ENCODE measurements around the gene KHDC3L.

Gene KHDC3L, protein sequence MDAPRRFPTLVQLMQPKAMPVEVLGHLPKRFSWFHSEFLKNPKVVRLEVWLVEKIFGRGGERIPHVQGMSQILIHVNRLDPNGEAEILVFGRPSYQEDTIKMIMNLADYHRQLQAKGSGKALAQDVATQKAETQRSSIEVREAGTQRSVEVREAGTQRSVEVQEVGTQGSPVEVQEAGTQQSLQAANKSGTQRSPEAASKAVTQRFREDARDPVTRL

DNA sequence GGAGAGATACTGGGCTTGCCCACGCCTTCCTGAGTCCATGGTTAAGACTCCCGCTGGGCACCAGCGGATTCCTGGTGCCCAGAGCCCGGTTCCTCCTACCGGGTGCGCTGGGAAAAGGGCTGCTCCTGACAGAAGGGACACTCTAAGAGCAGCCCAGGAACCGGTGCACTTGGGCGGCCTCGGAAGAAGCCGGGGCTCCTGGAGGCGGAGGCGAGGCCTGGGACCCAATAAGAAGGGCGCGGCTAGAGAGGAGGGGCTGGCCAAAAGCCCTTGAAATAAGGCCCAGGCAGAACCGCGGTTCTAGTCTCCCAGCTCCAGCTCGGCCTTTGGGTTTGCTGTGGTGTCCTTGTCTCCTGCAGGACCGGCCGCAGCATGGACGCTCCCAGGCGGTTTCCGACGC lies at the start of gene KHDC3L:
Gene KHDC3L (plus strand): TSS at position 301 of the 400 bp plus-strand sequence. CDS start 72 bp downstream, at position 373.
- Mint-ChIP-seq H3K4me3 (no peak within 1 kb of the TSS), H3K4me1 (no peaks in the 10 kb centered on the region), H3K27ac (no peak within 1 kb of the TSS), H3K36me3 (ENCODE audit: low read depth) (no peaks in the 10 kb centered on the region), H3K27me3 (no peaks in the 10 kb centered on the region), H3K9me3 (no peaks in the 10 kb centered on the region)
- no peak for DNase-seq
- ATAC-seq: no peak

DNA sequence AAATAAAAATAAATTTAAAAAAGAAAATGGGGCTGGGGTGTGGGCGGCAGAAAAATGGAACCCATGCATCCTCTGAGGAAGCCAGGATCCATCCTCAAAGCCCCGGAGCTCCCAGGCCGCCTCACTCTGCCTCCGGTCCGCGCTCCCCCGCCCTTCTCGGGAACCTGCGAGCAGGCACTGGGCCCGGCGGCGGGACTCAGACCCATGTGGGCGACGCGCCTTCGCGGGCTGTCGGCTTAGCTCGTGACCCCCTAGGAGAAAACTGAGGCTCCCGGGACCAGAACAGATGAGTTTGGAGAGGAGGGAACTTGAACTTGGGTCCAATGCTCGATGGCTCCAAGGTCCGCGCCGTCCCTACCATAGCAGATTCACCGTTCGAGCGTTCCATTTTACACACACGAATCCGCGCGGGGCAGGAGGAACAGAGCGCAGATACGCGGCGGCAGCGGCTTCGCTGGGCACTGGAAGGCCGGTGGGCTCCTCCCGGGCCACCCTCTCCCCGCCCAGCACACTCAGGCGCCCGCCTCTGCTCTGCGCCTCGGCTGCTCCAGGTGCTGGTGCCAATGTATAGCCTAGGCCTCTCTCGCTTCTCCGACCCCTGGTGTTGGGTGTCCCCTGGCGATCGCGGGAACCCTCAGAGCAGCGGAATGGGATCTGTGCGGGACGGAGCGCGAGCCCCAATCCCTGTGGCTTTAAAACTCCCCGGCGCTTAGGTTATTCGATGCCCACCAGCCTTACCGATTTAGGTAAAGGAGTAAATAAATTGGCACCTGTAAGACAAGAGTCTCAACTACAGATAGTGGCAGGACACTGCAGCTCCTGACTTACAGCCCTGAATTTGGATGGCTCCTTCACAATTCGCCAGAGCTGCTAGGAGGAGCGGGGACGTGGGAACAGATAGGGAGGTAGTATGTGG lies 47.6 kb upstream of the KHDC3L start:
- Mint-ChIP-seq H3K4me3 (peak overlapping the region; percentile 22), H3K27ac (no peak overlapping the region), H3K4me1 (peaks cover 10% of the 10 kb centered on the region), H3K36me3 (ENCODE audit: low read depth) (peaks cover 3% of the 10 kb centered on the region), H3K27me3 (peaks cover 50% of the 10 kb centered on the region), H3K9me3 (peaks cover 8% of the 10 kb centered on the region)
- no peak for DNase-seq
- ATAC-seq: no peak

DNA sequence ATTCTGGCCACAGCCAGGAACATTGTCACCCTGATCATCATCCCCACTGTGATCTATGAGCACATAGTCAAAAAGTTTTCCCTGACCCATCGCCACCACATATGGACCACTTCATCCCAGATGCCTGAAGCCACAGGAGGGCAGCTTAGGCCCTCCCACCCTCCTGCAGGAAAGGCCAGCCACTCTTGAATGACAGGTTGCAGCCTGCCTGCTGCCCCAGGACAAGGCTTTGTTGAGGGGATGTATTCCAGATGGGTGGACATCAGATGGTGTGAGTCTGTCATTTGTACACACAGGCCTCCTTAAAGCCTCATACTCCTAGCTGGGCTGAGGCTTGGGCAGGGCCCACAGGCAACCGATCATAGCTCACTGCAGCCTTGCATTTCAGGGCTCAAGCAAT lies 39.1 kb upstream of the KHDC3L start:
- ATAC-seq (no peak), DNase-seq (no peak)
- Mint-ChIP-seq H3K4me3 (no peak overlapping the region), H3K27me3 (no peaks in the 10 kb centered on the region), H3K36me3 (ENCODE audit: low read depth) (no peaks in the 10 kb centered on the region), H3K27ac (no peak overlapping the region), H3K4me1 (no peaks in the 10 kb centered on the region), H3K9me3 (peaks cover 1% of the 10 kb centered on the region)

DNA sequence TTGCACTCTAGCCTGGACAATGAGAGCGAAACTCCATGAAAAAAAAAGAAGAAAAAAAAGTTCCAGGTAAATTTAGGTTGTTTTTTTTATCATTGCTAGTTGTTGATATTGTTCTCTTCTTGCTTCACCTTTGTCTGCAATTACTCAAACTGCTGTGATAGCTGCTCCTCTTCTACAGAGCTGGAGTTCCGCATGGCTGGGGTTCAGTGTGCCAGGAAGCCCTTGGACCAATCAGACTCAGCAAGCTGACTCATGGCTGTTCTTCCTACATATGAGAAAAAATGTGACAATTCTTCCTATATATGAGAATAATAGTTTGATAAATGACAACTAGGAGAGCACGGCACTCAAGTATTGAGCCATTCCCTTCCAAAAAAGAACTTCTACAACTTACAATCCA lies 36.8 kb upstream of the KHDC3L start:
- no peaks in the 10 kb centered on the region for H3K9me3 Mint-ChIP-seq
- H3K4me3 Mint-ChIP-seq: no peak overlapping the region
- peaks cover 5% of the 10 kb centered on the region for H3K27me3 Mint-ChIP-seq
- no peak for DNase-seq
- no peaks in the 10 kb centered on the region for H3K36me3 Mint-ChIP-seq (ENCODE audit: low read depth)
- no peak for ATAC-seq
- no peak overlapping the region for H3K27ac Mint-ChIP-seq
- no peaks in the 10 kb centered on the region for H3K4me1 Mint-ChIP-seq

DNA sequence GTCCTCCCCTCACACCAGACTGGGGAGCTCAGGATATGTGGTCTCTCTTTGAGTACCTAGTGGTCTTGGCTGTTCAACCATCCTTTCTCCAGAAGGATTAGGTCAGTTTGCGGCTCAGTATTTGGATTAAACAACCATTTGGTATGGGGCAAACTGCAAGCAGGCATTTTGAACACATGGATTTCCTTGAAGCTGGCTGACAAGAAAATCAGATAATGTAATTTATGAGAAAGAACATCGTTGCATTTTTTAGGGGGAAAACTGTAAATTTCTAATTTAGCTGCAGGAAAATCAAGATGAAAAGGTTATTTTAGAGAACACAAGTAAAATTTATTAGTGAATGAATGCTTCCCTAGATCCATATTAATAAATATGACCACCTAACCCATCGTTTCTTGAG lies 33.7 kb upstream of the KHDC3L start:
- ATAC-seq (no peak), DNase-seq (no peak)
- no peak overlapping the region for H3K4me3 Mint-ChIP-seq
- no peaks in the 10 kb centered on the region for H3K36me3 Mint-ChIP-seq (ENCODE audit: low read depth)
- H3K27me3 Mint-ChIP-seq: peaks cover 5% of the 10 kb centered on the region
- no peak overlapping the region for H3K27ac Mint-ChIP-seq
- H3K4me1 Mint-ChIP-seq: no peaks in the 10 kb centered on the region
- no peaks in the 10 kb centered on the region for H3K9me3 Mint-ChIP-seq

DNA sequence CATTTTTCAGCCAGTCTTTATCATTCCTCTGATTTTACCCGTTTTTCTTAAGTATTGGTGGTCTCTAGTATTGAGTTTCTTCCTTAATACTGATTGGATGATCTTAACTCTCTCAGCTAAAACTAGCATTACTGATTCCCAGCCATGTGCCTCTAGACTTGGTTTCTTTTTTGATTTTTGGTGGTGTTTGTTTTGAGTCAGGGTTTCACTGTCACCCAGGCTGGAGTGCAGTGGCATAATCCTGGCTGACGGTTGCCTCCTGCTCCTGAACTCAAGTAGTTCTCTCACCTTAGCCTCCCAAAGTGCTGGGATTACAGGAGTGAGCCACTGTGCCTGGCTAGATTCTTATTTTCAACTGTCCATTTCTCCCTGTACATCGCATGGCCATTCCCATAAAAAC lies 33.3 kb upstream of the KHDC3L start:
- H3K27ac Mint-ChIP-seq: no peak overlapping the region
- no peaks in the 10 kb centered on the region for H3K36me3 Mint-ChIP-seq (ENCODE audit: low read depth)
- ATAC-seq: no peak
- peaks cover 5% of the 10 kb centered on the region for H3K27me3 Mint-ChIP-seq
- DNase-seq: no peak
- no peak overlapping the region for H3K4me3 Mint-ChIP-seq
- no peaks in the 10 kb centered on the region for H3K9me3 Mint-ChIP-seq
- no peaks in the 10 kb centered on the region for H3K4me1 Mint-ChIP-seq

DNA sequence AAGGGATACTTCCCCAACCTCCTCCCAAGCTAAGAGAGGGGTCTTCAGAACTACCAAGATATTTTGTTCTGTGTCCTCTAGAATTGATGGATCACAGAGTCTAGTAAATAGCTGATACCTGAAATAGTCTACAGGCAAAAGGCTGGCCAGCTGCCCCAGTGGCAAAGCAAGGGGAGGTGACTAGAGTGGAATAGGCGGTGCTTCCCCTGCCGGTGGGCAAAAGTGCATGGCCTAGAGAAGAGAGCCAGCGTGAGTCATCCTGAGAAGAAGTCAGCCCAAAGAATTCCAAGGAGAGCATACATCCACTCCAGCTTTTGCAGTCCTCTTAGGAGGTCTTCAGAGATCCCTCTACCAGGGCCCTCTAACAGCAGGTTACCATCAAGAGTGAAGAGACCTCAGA lies 23.1 kb upstream of the KHDC3L start:
- Mint-ChIP-seq H3K27me3 (no peaks in the 10 kb centered on the region), H3K4me1 (no peaks in the 10 kb centered on the region), H3K27ac (no peak overlapping the region), H3K36me3 (ENCODE audit: low read depth) (no peaks in the 10 kb centered on the region), H3K4me3 (no peak overlapping the region), H3K9me3 (no peaks in the 10 kb centered on the region)
- DNase-seq (no peak), ATAC-seq (no peak)

DNA sequence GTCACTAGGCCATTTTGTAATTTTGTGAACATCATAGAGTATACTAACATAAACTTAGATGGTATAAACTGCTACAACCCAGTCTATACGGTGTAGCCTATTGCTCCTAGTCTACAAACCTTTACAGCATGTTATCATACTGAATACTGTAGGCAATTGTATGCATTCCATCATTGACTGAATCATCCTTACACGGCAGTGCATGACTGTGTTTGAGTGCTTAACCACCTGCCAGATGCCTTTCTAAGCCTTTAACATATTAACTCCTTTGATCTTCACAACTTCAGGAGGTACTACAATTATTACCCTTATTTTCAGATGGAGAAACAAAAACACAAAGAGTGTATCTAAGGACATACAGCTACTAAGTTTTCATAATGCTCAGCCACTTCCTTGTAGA lies 22.4 kb upstream of the KHDC3L start:
- Mint-ChIP-seq H3K9me3 (no peaks in the 10 kb centered on the region), H3K27ac (no peak overlapping the region), H3K36me3 (ENCODE audit: low read depth) (no peaks in the 10 kb centered on the region), H3K4me1 (no peaks in the 10 kb centered on the region), H3K4me3 (no peak overlapping the region), H3K27me3 (no peaks in the 10 kb centered on the region)
- ATAC-seq (no peak), DNase-seq (no peak)

DNA sequence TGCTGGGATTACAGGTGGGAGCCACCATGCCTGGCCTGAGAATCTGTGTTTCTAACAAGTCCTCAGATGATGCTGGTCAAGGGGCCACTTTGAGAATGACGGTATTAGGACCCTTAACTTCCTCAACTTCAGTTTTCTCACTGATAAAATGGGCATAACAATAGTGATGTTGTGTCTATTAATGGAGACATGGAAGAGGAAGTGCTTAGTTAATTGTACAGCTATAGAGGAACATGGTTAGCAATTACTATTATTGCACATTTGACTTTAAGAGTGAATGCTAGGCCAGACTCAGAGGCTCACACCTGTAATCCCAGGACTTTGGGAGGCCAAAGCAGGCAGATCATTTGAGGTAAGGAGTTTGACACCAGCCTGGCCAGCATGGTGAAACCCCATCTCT lies 21.1 kb upstream of the KHDC3L start:
- no peak for DNase-seq
- no peak for ATAC-seq
- no peak overlapping the region for H3K4me3 Mint-ChIP-seq
- no peaks in the 10 kb centered on the region for H3K27me3 Mint-ChIP-seq
- no peaks in the 10 kb centered on the region for H3K4me1 Mint-ChIP-seq
- no peaks in the 10 kb centered on the region for H3K36me3 Mint-ChIP-seq (ENCODE audit: low read depth)
- H3K27ac Mint-ChIP-seq: no peak overlapping the region
- H3K9me3 Mint-ChIP-seq: no peaks in the 10 kb centered on the region

DNA sequence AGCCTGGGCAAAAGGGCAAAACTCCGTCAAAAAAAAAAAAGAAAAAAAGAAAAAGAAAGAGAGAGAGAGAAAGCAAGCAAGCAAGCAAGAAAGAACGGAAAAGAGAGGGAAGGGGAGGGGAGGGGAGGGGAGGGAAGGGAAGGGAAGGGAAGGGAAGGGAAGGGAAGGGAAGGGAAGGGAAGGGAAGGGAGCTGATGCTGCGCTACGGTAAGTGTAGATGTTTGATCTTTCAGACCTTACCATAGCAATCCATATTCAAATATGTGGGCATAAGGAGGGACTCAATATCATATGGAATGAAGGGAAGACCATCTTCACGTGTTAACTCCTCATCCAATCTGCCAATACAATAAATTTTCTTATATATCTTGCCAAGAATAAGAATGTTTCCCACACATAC lies 20.3 kb upstream of the KHDC3L start:
- ATAC-seq (no peak), DNase-seq (no peak)
- H3K27ac Mint-ChIP-seq: no peak overlapping the region
- no peaks in the 10 kb centered on the region for H3K4me1 Mint-ChIP-seq
- peaks cover 7% of the 10 kb centered on the region for H3K27me3 Mint-ChIP-seq
- no peaks in the 10 kb centered on the region for H3K9me3 Mint-ChIP-seq
- no peak overlapping the region for H3K4me3 Mint-ChIP-seq
- H3K36me3 Mint-ChIP-seq (ENCODE audit: low read depth): no peaks in the 10 kb centered on the region

DNA sequence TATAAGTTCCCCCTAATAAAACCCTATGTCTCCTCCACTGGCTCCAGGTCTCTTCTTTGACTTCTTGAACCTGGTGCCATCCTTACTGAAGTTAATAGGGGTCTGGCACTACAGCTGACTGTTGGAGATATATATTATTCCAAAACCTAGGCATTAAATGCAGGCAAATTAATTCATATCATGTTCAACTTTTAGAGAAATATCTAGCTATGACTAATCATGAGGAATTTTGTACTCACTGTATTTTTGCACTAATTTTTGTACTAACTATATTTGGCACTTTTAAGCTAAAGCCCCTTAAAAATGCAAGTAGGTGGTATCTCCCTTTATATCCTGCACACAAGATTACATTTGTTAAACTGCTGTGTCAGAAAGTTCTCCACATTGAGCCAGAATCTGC lies 19.3 kb upstream of the KHDC3L start:
- ATAC-seq (no peak), DNase-seq (no peak)
- Mint-ChIP-seq H3K4me1 (no peaks in the 10 kb centered on the region), H3K27ac (no peak overlapping the region), H3K27me3 (peaks cover 13% of the 10 kb centered on the region), H3K9me3 (no peaks in the 10 kb centered on the region), H3K4me3 (no peak overlapping the region), H3K36me3 (ENCODE audit: low read depth) (no peaks in the 10 kb centered on the region)

DNA sequence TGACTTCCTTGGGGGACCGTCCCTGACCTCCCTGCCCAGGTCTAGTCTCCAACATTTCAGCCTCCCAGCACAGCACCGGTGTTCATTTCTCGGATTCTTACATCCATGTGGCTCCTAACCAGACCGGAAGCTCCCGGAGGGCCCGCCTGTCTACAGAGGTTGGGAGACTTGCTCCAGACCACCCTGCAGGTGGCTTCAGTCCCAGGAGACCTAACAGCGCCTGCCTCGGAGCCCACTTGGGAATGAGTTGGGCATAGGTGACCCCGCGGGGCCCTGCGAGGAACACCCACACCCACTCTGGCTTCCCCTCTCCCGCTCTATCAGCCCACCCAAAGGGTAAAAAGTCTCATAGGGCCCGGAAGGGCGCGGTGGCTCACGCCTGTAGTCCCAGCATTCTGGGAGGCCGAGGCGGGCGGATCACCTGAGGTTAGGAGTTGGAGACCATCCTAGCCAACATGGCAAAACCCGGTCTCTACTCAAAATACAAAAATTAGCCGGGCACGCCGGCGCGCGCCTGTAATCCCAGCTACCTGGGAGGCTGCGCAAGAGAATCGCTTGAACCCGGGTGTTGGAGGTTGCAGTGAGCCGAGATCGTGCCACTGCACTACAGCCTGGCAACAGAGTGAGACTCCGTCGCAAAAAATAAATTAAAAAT lies 13.8 kb upstream of the KHDC3L start:
- no peaks in the 10 kb centered on the region for H3K36me3 Mint-ChIP-seq (ENCODE audit: low read depth)
- DNase-seq: no peak
- H3K4me3 Mint-ChIP-seq: no peak overlapping the region
- no peak overlapping the region for H3K27ac Mint-ChIP-seq
- peaks cover 32% of the 10 kb centered on the region for H3K27me3 Mint-ChIP-seq
- H3K4me1 Mint-ChIP-seq: no peaks in the 10 kb centered on the region
- ATAC-seq: no peak
- no peaks in the 10 kb centered on the region for H3K9me3 Mint-ChIP-seq

DNA sequence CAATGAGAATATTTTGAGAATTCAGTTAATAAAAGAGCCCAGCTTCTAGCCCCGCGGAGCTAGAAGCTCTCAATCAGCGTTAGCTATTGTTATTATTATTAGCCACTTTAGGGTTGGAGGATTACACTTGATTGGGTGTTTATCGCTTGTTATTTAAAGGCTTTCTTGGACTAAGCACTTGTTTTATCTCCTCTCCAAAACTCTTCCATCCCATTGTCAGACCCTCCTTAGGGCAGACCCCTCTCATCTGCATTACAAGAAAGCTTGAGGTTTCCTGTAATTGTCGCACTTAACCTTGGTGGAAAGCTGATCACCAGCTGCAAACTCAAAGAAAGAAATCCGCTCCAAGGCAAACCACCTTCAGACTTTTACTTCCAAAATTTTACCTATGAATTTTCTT lies 13.1 kb upstream of the KHDC3L start:
- ATAC-seq (no peak), DNase-seq (no peak)
- no peak overlapping the region for H3K4me3 Mint-ChIP-seq

DNA sequence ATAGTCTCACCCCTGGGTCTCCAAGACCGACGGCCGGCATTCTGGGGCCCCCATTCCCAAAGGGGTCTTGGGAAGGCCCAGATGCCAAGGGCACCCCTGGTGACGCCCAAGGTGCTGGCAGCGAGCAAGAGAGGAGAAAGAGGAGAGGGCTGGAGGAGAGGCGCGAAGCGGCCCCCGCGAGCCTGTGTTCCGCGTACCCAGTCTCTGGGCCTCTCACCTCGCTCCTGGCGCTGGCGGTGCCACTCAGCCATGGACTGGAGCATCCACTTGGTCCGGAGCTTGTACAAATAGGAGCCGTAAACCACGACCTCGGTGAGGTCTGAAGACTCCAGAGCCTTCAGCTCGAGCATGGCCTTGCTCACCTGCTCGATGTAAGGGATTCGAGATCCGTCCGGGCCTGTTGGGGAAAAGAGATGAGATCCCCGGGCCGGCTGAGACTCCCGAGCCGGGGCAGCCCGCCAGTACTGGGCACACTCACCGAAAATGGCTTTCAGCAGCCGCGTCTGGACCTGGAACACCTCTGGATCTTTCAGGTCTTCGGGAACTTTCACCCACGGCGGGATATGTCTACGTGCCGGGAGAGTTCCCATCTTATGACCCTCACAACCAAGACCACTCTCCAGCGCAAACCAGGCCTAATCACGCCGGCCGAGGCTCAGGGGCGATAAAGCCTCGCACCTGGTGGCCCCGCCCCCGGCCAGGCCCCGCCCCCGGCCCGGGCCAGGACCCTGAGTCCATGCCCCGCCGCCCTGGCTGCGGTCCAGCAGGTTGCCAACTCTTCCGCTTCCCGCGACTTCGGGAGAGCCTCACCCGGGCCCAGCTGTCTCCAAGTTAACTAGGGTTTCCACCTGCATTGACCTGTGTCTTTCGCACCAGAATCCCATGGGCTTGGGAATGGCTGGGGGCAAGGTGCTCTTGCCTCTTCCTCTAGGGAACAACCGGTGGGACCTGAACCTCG lies 8.5 kb upstream of the KHDC3L start, which contains the start of gene DPPA5:
Gene DPPA5 (minus strand): TSS at position 641 of the 958 bp plus-strand sequence. CDS start 51 bp downstream, at position 590.
- Mint-ChIP-seq H3K4me1 (no peaks in the 10 kb centered on the region), H3K4me3 (no peak within 1 kb of the TSS), H3K27me3 (peaks cover 13% of the 10 kb centered on the region), H3K27ac (no peak within 1 kb of the TSS), H3K36me3 (ENCODE audit: low read depth) (no peaks in the 10 kb centered on the region), H3K9me3 (no peaks in the 10 kb centered on the region)
- no peak for ATAC-seq
- DNase-seq: no peak

More for the DNA sequence above, 13.1 kb upstream of the KHDC3L start:
- peaks cover 32% of the 10 kb centered on the region for H3K27me3 Mint-ChIP-seq
- H3K9me3 Mint-ChIP-seq: no peaks in the 10 kb centered on the region
- no peaks in the 10 kb centered on the region for H3K4me1 Mint-ChIP-seq
- no peaks in the 10 kb centered on the region for H3K36me3 Mint-ChIP-seq (ENCODE audit: low read depth)
- no peak overlapping the region for H3K27ac Mint-ChIP-seq

Data from activated naive CD8-positive, alpha-beta T cell treated with anti-CD3 and anti-CD28 coated beads, Interleukin-2, amount 50 U/mL, for 24 hours (primary cell).